Liver (tissue), 3 donors: ENCODE measurements around the gene SARDH.

ENCODE experiments used
- ATF3 ChIP-seq: IDR thresholded peaks from 2 replicates; pipeline ENCODE4 v1.6.1; 2016; ENCODE audit warnings: antibody characterized with exemption
- CTCF ChIP-seq: fragments of 150-350 bp; IDR thresholded peaks from 2 replicates; pipeline ENCODE4 v1.5.1; 2017; ENCODE audit warnings: improper control_type of control experiment, low read depth, low read length; ENCODE audit not compliant: missing input control
- NR2F2 ChIP-seq: IDR thresholded peaks from 2 replicates; pipeline ENCODE4 v1.6.1; 2016; ENCODE audit warnings: antibody characterized with exemption
- REST ChIP-seq: IDR thresholded peaks from 2 replicates; pipeline ENCODE4 v1.6.1; 2016; ENCODE audit warnings: antibody characterized with exemption, mild to moderate bottlenecking
- YY1 ChIP-seq: IDR thresholded peaks from 2 replicates; pipeline ENCODE4 v1.6.1; 2016; ENCODE audit warnings: antibody characterized with exemption, mild to moderate bottlenecking
- donor health status: healthy.
- donor health status: healthy.

- no peak for TF ChIP-seq NR2F2
- no peak for TF ChIP-seq CTCF
- TF ChIP-seq REST: no peak
- no peak for TF ChIP-seq ATF3
- TF ChIP-seq YY1: no peak
Measured at GRCh38 chr9:133727876-133728441, 10.2 kb downstream of the SARDH start.
